CD4-positive, alpha-beta T cell treated with Interleukin-6 at 100 ng/mL for 8 hours (primary cell): ENCODE measurements around the gene MRPL38.

Experiments
- DNase-seq: peaks from one replicate; pipeline ENCODE4 v3.0.0-alpha.2; 2020; ENCODE audit warnings: mixed read lengths, low spot score

MRPL38 gene

DNA sequence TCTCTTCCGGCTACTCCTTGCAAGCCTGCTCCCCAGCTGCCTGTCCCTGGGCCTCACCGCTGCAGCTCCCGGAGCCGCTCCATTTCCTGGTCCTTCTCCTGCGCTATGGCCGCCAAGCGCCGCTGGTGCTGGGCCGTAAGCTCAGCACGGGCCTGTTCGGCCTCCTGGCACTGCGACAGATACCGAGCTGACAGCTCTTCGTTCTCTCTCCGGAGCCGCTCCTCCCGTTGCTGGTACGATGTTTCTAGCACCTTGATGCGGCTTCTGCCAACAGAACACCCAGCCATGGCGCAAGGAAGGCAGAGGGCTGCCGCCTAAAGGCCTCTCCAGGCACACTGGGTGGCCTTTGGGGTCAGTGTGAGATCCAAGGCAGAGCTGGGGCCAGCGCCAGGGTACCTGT is 14.9 kb upstream of the MRPL38 start:
- DNase-seq, result no peak

DNA sequence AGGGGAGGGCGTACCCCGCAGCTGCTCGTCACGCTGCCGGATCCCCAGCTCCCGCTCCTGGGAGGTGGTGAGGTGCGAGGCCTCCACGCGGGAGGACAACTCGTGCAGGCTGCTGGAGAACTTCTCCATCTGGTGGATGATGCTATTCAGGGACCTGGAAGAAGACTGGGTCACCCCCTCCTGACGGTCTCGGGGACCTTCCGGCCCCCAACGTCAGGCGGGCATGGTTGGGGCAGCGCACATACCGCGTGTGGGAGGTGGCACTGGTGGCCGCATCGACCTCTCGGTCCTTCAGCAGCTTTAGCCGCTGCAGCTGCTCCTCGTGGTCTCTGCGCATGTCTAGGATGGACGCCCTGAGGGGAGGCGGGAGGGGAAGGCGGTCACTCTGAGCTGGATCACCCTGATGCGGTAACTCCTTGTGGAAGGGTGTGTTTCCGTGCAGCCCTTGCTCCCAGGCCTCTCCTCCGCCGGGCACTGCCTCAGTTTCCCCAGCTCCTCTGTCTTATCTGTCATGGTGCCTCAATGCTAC is 13.3 kb upstream of the MRPL38 start:
- no peak for DNase-seq

DNA sequence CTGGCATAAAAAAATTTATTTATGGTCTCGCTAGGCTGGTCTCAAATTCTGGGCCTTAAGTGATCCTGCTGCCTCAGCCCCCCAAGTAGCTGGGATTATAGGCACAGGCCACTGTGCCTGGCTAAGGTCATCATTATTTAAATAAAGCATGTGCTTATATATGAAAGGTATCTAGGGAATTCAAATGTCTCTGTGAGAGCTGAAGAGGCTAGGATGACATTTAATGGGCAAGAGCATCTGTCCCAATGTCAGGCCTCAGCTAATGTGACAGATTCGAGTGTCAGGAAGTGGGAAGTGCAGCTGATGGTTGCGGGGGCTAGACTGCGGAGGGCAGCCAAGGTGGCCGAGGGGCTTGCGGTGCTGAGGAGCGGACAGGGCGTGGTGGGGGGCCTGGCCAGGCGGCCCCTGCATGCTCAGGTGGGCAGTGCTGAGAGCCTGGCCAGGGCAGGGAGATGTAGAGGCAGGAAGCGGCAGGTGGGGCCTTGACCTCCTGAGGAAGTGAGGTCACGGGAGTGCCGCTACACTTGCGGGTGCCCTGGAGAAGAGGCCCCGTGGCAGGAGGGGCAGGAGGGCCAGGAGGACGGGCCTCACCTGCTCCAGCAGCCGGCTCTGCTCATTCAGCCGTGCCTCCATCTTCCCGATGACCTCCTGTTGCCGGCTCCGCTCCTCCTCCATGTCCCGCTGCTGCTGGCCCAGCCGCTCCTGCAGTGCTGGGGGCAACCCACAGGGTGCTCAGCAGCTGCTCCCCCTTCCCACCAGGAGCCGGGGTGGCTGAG is 12.6 kb upstream of the MRPL38 start:
- DNase-seq, result no peak

DNA sequence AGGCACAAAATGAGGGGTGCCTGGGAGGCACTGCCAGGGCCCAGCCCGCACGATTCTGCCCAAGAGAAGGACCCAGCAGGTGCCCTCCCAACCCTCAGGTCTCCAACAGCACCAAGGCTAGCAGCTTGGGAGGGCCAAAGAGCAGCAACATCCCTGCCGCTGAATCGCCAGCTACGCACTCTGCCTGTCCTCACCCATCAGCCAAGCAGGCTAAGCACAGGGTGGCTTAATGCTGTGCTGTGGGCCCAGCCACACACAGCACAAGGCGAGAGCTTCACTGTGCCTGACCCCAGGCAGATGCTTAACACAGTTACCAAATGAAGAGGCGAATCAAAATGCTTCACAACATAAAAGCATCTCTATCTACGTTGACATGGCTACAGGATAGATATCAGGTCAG is 10.6 kb upstream of the MRPL38 start:
- no peak for DNase-seq

DNA sequence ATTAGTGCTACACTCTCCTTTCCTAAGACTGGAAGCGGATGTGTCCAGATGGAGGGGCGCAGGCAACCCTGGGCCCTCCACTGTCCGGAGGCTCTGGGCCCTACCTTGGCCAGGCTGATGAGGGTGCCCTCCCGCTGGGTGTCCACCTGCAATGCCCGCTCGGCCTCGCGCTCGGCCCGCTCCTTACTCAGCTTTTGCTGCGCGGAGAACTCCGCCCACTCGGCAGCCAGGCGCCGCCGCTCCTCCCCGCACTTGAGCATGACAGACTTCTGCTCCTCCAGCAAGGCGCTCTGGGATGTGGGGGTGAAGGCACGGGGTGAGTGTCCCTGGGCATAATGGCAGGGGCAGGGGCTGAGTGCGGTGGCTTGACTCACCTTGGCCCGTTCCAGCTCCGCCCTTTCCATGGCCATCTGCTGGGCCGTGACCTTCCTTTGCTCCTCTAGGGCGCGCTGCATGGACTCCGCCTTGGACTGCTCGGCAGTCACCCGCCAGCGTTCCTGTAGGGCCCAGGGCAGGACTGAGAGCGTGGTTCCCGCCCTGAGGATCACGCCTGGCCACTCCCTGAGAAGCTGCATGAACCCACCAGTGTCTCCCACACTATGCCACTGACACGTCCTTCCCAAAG is 10.1 kb upstream of the MRPL38 start:
- DNase-seq, result no peak

DNA sequence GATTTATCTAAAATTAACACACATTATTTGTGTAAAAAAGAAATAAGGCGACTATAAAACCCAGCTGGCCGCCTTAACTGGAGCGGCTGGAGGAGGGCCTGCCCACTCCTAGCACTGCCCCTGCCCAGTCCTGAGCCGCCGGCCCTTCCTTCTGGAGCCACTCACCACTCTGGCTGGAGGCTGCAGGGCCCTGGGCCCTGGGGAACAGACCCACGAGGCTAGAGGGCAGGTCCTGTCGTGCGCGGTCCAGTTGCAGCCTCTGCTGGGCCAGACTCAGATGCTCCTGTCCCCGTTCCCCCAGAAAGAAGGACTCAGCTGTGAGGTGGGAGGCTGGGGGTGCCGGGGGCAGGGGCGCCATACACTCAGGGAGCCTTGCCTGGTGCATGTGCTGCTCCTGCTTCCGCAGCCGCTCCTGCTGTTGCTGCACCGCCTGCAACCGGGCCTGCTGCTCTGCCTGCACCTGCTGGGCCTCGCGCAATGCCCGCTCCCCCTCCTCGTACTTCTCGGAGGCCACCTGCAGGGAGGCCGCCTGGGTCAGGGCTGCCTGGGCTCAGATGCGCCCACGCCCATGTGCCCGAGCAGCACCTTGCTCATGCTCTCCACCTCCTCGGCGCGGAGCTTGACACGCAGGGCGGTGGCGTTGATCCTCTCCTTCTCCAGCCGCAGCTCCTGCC is 9.0 kb upstream of the MRPL38 start:
- no peak for DNase-seq

DNA sequence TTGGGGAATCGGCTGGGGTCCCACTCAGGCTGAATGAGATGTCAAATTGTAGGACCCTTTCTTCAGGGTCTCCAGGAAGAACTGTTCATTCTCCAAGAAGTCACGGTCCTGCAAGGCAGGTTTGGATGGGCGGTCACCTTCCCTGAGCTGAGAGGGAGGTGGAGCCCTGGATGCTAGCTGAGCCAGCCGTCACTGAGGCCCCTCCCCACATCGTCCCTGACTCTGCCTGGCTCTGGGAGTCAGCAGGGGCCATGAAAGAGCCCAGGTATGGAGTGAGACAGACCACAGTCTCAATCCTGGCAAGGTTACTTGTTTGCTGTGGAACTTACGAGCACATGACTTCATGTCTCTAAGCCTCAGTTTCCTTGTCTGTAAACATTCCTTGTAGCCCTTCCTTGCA is 6.0 kb upstream of the MRPL38 start:
- no peak for DNase-seq

DNA sequence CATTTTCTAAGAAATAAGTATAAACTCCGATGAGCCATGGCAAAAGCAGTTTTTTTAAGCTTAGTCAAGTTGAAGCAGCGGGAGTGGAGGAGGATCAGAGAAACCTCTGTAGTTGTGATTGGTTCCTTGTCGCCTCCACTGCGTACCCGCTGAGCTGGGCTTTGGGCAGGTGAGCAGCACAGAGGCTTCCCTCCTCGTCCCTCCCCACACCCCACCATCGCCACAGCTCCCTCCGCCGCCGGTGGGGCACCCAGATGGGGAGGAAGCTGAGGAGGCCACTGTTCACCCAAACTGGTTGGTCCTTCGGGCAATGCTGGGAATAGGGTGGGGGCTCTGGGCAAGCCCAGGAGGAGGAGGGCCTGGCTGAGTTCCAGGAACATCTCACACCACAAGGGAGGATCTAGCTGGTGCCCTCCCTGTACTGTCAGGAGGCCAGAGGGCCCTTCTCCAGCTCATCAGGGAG is 5.2 kb upstream of the MRPL38 start:
- no peak for DNase-seq

DNA sequence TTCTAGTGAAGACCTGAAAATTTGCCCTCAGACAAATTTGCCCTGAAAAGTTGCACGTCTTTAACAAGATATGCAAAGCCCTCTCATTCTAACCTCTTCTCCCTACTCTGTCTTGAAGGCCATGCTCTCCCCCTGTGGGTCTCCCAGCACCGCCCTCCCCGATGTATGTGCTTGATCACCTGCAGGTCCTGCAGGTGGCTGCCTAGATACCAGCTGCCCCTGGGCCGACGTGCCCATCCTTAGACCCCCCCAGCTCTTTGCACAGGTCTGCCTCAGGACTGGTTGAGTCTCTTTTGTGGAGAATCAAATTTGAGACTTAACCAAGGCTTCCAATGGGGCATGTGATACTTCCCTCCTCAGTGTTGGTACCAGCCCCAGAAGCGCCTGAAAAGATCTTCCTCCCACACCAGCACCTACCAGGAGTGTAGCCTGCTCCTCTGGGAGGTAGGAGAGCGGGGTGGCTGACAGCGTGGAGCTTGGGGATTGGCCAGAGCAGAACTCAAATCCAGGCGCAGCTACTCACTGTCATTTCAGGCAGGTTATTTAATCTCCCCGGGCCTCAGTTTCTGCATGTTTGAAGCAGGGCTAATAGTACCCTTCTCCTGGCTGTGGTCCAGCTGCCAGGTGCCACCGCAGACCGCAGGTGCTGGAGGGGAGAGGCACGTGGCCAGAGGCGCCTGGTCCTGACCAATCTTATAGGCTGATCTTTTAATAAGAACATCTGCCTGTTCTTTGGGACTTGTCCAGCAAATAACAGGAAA is 4.5 kb upstream of the MRPL38 start:
- DNase-seq, result no peak

DNA sequence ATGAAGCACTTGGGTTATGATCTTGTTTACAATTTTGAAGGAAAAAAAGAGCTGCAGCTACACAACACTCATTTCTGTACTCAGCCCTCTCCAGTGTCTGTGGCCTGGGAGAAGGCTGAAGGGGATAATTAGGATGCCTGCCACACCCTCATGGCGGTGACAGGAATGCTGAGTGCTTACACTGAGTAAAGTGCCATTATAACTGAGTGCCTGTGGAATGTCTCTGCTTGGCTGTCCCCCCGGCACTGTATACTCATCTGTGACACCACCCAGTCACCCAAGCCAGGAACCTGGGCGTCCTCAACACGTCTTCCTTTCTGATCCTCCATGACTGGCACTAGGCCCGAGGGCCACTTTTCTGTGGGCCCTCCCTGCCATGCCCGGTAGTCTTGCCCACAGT is 3.5 kb upstream of the MRPL38 start:
- DNase-seq, result no peak

DNA sequence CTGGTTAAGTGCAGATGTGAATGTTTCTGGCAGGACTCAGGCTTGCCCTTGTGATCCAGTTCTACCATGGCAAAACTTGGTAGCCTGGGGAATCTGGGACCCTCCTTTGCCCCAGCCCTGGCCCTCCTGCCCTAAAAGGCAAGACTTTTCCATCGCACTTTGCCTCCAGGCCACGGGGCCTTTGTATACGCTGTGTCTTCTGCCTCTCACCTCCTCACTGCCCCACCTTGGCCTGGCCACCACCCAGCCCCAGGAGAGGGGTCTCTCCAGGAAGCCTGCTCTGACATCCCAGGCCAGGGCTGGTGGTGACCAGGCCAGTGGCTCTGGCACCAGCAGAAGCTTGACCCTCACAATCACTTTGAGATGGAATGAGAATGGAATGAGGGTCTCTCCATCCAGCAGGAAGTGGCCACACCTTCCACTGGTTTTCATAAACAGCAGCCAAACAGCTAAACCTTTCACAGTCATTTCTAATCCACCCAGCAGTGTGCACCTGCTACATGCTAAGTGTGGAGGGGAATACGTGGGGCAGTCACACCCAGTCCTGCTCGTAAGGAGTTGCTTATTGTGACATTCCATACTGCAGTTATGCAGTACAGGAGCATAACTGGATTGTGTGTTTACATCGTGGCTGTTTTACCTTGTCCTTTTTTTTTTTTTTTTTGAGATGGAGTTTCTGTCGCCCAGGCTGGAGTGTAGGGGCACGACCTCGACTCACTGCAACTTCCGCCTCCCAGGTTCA is 1.6 kb upstream of the MRPL38 start:
- DNase-seq, result no peak

DNA sequence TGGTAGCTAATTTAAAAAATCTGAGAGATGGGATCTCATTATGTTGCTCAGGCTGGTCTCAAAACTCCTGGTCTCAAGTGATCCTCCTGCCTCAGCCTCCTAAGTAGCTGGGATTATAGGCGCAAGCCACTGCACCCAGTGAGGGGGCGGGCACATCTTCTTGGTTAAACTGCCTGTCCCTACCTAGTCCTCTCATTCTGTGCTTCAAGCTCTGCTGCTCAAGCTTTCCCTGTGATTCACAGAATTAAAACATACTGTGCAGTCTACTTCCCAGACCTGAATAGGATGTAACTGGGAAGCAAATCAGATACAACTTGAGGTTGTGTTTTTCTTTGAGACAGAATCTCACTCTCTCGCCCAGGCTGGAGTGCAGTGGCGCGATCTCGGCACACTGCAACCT is 2.3 kb downstream of the MRPL38 start:
- no peak for DNase-seq

DNA sequence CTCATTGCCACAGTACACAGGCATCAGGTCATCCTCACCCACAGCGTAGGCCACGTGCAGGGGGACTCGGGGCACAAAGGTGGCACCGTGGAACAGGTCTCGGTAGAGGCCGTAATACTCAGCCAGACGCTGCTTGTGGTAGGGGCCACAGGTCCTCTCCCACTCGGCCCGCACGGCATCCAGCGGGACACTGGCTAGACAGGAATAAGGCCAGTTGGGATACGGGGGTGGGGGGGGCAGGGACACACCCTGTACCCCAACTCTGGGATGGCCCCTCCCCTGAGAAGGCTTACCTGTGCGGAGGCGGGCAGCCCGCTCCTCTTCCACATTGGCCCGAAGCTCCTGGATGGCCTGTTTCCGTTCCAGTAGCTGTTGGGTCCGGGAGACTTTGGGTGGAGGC is 3.0 kb downstream of the MRPL38 start:
- DNase-seq, result no peak

DNA sequence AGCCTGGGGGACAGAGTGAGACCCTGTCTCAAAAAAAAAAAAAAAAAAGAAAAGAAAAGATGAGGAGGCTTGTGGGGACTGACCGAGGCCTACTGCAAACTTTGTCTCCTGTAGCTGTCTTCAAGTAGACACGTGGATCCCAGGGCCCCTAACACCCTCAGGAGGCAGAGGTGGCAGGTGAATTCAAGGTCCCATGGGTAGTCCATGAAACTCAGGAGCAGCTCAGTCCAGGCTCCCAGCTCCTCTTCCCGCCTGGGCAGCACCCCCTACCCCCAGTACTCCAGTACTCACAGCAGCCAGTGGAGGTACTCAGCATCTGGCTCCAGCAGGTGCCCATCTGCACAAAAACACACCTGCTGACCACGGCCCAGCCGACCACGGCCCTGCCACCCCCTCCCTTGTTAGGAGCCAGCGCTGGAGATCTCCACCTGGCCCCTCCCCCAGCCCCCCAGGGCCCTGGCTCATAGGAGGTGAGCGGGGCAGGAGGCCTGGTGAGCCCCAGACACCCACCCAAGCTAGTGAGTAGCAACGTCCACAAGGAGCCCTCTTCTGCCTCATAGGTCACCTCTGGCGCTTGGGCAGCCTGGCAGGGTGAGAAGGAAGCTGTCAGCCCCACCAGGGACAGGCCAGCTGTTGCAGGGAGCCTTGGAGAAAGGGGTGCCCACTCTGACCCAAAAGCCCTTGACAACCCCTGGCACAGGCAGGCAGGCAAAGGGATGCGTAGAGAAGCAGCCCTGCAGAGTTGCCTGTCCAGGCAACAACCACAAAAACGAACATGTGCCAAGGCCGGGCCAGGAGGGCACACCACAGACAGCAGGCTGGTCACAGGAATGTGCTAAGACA is 3.8 kb downstream of the MRPL38 start:
- no peak for DNase-seq

DNA sequence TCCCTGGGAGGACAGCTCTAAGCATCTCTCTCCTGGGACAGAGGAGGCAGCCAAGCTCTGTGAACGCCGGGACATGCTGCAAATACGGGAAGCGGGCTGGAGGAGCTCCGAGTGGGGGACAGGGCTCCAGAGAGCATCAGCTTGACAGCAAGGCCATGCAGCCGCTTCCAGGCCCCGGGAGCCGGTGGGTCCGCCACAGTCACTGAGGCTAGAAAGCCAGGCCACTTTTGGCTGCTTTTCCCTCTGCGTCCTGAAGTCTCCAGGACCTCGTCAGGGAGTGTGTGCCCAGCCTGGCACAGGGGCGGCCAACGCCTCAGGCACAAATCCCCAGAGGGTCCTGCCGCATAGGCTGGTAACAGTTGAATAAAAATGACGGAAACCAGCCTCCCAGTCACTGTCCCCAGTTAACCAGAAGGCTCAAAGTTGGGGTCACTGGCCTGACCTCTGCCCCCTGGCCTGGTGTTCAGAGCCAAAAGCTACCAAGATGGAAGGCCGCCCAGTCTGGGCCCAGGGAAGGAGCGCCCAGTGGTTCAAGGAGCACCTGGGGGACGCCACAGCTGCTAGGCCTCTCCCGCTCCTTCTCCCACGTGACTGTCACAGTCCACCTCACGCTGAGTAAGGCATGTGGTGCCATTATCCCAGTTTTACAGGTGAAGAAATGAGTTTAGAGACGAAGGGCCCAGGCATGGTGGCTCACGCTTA is 4.8 kb downstream of the MRPL38 start:
- DNase-seq, result no peak

DNA sequence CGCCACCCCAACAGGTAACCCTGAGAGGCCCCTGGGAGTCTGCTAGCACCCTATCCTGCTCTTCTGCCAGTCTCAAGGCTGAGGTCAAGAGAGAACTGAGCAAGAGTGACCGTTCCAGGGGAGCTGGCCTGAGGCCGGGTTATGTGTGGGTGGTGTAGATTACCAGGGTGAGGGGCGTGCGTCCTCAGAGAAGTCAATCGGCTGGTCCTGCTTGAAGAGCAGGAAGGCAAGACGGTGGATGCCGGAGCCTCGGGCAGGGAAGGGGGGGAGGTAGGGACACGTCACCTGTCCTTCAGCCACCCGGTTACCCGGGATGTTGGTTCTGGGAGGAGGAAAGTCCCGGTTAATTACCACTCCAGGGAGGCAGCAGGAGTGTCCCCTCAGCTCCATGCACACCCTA is 5.3 kb downstream of the MRPL38 start:
- DNase-seq, result no peak

DNA sequence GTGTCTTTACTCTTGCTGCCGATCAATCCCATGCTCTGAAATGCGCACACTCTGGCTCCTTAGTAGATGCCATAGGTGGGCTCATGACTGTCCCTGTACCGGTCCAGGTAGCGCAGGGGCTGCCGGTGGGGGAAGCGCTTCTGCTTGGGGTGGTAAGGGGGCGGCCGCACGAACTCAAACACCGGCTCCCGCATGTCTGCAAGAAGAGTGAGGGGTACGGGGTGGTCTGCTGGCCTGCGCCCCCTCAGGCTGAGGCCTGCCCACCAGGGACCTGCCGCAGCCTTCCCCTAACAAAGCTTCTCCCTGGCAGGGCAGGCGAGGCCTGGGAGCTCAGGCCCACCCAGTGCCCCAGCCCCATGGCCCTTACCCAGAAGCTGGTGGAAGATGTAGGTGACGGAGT is 5.9 kb downstream of the MRPL38 start:
- no peak for DNase-seq

DNA sequence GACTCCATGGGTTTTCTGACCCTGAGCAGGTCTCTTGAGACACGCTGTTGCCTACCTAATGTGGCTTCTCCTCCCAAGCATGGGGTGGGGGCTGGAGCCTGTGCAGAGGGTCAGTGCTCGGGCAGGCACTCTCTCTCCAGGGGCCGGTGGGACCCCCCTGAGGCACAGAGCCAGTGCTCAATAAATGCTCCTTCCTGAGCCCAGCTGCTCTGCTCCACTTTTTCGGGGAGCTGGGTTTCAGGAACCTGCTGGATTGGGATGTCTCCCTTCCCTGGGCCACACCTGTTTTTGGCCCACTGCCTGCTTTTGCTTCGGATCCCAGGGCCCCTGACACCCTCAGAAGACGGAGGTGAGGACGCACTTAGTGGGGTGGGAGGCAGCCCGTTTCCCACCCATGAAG is 6.6 kb downstream of the MRPL38 start:
- DNase-seq, result no peak

DNA sequence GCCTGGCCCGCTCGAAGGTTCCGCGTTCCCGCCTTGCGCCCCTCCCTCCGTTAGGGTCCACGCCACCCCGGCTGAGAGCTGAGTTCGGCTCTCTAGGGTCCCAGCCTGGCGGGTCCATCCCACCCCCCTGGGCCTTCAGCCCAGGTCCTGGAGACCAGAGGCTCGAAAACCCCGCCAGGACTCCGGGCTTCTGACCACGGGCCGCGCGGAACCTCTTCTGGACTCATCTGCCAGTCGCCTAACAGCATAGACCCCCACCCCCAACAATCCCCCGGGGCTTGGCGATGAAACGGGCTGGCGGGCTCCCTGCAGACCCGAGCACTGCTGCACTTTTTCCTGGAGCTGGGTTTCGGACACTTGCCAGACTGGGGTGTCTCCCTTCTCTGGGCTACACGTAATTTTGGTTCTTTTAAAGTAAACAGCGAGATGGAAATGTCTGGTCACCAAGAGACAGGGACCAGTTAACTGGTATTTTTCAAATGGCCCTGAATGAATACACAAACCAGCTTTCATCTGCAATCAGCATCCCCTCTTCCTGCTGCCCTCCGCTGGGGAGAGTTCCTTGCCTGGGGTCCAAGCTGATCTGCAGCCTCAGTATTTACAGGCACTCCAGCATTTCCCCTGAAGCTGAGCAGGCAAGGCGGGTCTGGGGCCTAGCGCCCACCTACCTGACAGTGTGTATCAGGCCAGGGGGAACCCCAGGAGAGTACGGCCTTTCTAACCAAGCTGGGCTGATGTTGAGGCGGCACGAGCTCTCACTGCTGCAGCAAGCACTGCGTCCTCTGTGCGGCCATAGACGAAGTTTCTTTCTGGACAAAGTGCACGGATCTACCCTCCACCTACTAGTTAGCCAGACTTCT is 7.3 kb downstream of the MRPL38 start:
- no peak for DNase-seq
